PC-3 (cell line): Measurements from ENCODE around the gene NADSYN1.

Experiments used
- CTCF ChIP-seq: fragments of 300-600 bp; sonication (generic); conservative IDR thresholded peaks from 2 replicates; pipeline ENCODE4 v1.5.1; 2017; ENCODE audit warnings: antibody characterized with exemption, low read depth, mild to moderate bottlenecking, low read length
- EZH2 ChIP-seq: fragments of 300-600 bp; sonication (generic); IDR thresholded peaks from one replicate; pipeline ENCODE4 v1.6.1; 2017; ENCODE audit warnings: antibody characterized with exemption, mild to moderate bottlenecking, low read length; ENCODE audit not compliant: unreplicated experiment

GRCh38 chr11:71456831-71457230 is 3.8 kb downstream of the NADSYN1 start:
- TF ChIP-seq CTCF (no peak), EZH2 (no peak)
